ENCODE measurements around the gene ZSCAN1. TPM values are rescaled to one million over a fixed set of nuclear protein-coding genes. Genes with fewer than 3 reads are reported as not detected.

The ZSCAN1 gene
- total RNA-seq, 1 donor from 2014 or later, result 0.67 TPM

DNA sequence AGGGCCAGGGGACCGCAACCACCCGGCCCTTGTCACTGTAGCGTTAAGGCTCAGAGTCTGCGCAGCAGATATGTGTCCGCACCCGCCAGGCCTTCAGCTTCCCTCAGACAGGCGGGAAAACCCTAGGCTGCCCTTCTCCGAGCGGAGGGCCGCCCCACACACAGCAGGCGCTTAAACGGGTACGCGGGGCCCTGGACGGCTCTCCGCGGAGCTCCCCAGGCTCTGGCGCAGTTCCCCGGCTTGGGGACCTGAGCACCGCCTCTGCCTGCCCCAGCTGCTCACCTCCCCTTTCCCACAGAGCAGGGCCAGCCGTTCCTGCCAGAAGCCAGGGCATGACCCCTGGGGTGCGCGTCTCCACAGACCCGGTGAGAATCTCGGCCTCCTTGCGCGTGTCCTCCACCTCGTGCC is 25.9 kb downstream of the ZSCAN1 start:
- Histone ChIP-seq H3K4me3 (peak overlapping the region; percentile 62), H2AFZ (replicated peaks) (peak overlapping the region; percentile 27), H3K27me3 (no peaks in the 10 kb centered on the region), H3K27ac (no peak overlapping the region), H3K36me3 (peaks cover 3% of the 10 kb centered on the region), H3K79me2 (ENCODE audit: low read depth) (no peaks in the 10 kb centered on the region), H3K4me1 (peaks cover 8% of the 10 kb centered on the region), H3K9me3 (ENCODE audit: low read depth) (peaks cover 3% of the 10 kb centered on the region), H3K9ac (no peak overlapping the region), H3F3A (ENCODE audit: low read depth) (peaks cover 6% of the 10 kb centered on the region), H4K20me1 (ENCODE audit: low read depth) (no peaks in the 10 kb centered on the region), H3K4me2 (peak overlapping the region; percentile 71)
- Mint-ChIP-seq H3K4me1 (peaks cover 3% of the 10 kb centered on the region), H3K9me3 (peaks cover 67% of the 10 kb centered on the region), H3K27ac (no peak overlapping the region), H3K4me3 (no peak overlapping the region), H3K36me3 (peaks cover 13% of the 10 kb centered on the region), H3K27me3 (ENCODE audit: insufficient read depth, low read depth) (peaks cover 13% of the 10 kb centered on the region)
- TF ChIP-seq, protein P1, sequence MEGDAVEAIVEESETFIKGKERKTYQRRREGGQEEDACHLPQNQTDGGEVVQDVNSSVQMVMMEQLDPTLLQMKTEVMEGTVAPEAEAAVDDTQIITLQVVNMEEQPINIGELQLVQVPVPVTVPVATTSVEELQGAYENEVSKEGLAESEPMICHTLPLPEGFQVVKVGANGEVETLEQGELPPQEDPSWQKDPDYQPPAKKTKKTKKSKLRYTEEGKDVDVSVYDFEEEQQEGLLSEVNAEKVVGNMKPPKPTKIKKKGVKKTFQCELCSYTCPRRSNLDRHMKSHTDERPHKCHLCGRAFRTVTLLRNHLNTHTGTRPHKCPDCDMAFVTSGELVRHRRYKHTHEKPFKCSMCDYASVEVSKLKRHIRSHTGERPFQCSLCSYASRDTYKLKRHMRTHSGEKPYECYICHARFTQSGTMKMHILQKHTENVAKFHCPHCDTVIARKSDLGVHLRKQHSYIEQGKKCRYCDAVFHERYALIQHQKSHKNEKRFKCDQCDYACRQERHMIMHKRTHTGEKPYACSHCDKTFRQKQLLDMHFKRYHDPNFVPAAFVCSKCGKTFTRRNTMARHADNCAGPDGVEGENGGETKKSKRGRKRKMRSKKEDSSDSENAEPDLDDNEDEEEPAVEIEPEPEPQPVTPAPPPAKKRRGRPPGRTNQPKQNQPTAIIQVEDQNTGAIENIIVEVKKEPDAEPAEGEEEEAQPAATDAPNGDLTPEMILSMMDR (IDR thresholded peaks at IDR 0.05), result no peak
- TF ChIP-seq EZH2 (IDR thresholded peaks at IDR 0.05) (no peak), EZH2phosphoT487 (IDR thresholded peaks at IDR 0.05) (no peak)
- DNase-seq (ENCODE audit: low spot score), result no peak

GRCh38 chr19:58060231-58060630 is 26.4 kb downstream of the ZSCAN1 start:
- Histone ChIP-seq H3K9me3 (ENCODE audit: low read depth) (peaks cover 3% of the 10 kb centered on the region), H3K4me1 (peaks cover 8% of the 10 kb centered on the region), H3K4me2 (no peak overlapping the region), H3K79me2 (ENCODE audit: low read depth) (no peaks in the 10 kb centered on the region), H3F3A (ENCODE audit: low read depth) (peaks cover 6% of the 10 kb centered on the region), H3K27me3 (no peaks in the 10 kb centered on the region), H3K36me3 (peaks cover 3% of the 10 kb centered on the region), H3K27ac (no peak overlapping the region), H3K9ac (no peak overlapping the region), H2AFZ (replicated peaks) (no peak overlapping the region), H4K20me1 (ENCODE audit: low read depth) (no peaks in the 10 kb centered on the region), H3K4me3 (no peak overlapping the region)
- peak overlapping the region; percentile 46 for H3K4me3 Mint-ChIP-seq
- H3K27ac Mint-ChIP-seq, result no peak overlapping the region
- no peak for TF ChIP-seq EZH2 (IDR thresholded peaks at IDR 0.05)
- no peak for DNase-seq (ENCODE audit: low spot score)
- peaks cover 10% of the 10 kb centered on the region for H3K27me3 Mint-ChIP-seq (ENCODE audit: insufficient read depth, low read depth)
- H3K4me1 Mint-ChIP-seq, result peaks cover 3% of the 10 kb centered on the region
- peaks cover 14% of the 10 kb centered on the region for H3K36me3 Mint-ChIP-seq
- peaks cover 62% of the 10 kb centered on the region for H3K9me3 Mint-ChIP-seq

- H3K4me3 ChIP-seq, result no peak overlapping the region
- Mint-ChIP-seq H3K36me3 (peaks cover 24% of the 10 kb centered on the region), H3K27me3 (ENCODE audit: insufficient read depth, low read depth) (peaks cover 9% of the 10 kb centered on the region), H3K4me3 (no peak overlapping the region), H3K9me3 (peaks cover 70% of the 10 kb centered on the region), H3K4me1 (peaks cover 2% of the 10 kb centered on the region), H3K27ac (no peak overlapping the region)
- H3K79me2 ChIP-seq (ENCODE audit: low read depth), result no peaks in the 10 kb centered on the region
- peaks cover 6% of the 10 kb centered on the region for H3K36me3 ChIP-seq
- H3F3A ChIP-seq (ENCODE audit: low read depth), result peaks cover 3% of the 10 kb centered on the region
- H4K20me1 ChIP-seq (ENCODE audit: low read depth), result no peaks in the 10 kb centered on the region
- H3K27ac ChIP-seq, result no peak overlapping the region
- H3K9ac ChIP-seq, result no peak overlapping the region
- H3K4me1 ChIP-seq, result peaks cover 5% of the 10 kb centered on the region
- H2AFZ ChIP-seq (replicated peaks), result no peak overlapping the region
- TF ChIP-seq EZH2 (IDR thresholded peaks at IDR 0.05) (no peak), EZH2phosphoT487 (IDR thresholded peaks at IDR 0.05) (no peak)
- TF ChIP-seq, protein P1 (IDR thresholded peaks at IDR 0.05), result no peak
- H3K27me3 ChIP-seq, result no peaks in the 10 kb centered on the region
- no peak for DNase-seq (ENCODE audit: low spot score)
- no peak overlapping the region for H3K4me2 ChIP-seq
- peaks cover 23% of the 10 kb centered on the region for H3K9me3 ChIP-seq (ENCODE audit: low read depth)
Observed at GRCh38 chr19:58063712-58064111, 29.9 kb downstream of the ZSCAN1 start.

DNA sequence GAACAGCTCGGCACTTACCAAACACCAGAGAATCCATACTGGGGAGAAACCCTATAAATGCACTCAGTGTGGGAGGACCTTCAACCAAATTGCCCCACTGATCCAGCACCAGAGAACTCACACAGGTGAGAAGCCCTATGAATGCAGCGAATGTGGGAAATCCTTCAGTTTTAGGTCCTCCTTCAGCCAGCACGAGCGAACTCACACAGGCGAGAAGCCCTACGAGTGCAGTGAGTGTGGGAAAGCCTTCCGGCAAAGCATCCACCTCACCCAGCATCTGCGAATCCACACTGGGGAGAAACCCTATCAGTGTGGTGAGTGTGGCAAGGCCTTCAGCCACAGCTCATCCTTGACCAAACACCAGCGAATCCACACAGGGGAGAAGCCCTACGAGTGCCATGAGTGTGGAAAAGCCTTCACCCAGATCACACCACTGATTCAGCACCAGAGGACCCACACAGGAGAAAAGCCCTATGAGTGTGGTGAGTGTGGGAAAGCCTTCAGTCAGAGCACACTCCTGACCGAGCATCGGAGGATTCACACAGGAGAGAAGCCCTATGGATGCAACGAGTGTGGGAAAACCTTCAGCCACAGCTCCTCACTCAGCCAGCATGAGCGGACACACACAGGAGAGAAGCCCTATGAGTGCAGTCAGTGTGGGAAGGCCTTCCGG is 33.6 kb downstream of the ZSCAN1 start:
- DNase-seq (ENCODE audit: low spot score), result no peak
- H3K4me2 ChIP-seq, result no peak overlapping the region
- H3K9me3 Mint-ChIP-seq, result peaks cover 75% of the 10 kb centered on the region
- H3K27me3 Mint-ChIP-seq (ENCODE audit: insufficient read depth, low read depth), result peaks cover 5% of the 10 kb centered on the region
- H3K36me3 Mint-ChIP-seq, result peaks cover 18% of the 10 kb centered on the region
- no peaks in the 10 kb centered on the region for H3K4me1 ChIP-seq
- no peak overlapping the region for H3K4me3 Mint-ChIP-seq
- H3K9ac ChIP-seq, result no peak overlapping the region
- peaks cover 23% of the 10 kb centered on the region for H3K9me3 ChIP-seq (ENCODE audit: low read depth)
- no peaks in the 10 kb centered on the region for H3K79me2 ChIP-seq (ENCODE audit: low read depth)
- no peak overlapping the region for H3K4me3 ChIP-seq
- no peaks in the 10 kb centered on the region for H3K4me1 Mint-ChIP-seq
- H3K27ac Mint-ChIP-seq, result no peak overlapping the region
- H3K27ac ChIP-seq, result no peak overlapping the region
- H3K36me3 ChIP-seq, result peaks cover 6% of the 10 kb centered on the region
- H3F3A ChIP-seq (ENCODE audit: low read depth), result peaks cover 3% of the 10 kb centered on the region
- no peaks in the 10 kb centered on the region for H4K20me1 ChIP-seq (ENCODE audit: low read depth)
- no peak overlapping the region for H2AFZ ChIP-seq (replicated peaks)
- no peaks in the 10 kb centered on the region for H3K27me3 ChIP-seq
- TF ChIP-seq EZH2 (IDR thresholded peaks at IDR 0.05) (no peak), EZH2phosphoT487 (IDR thresholded peaks at IDR 0.05) (no peak)

All from neural progenitor cell (in vitro differentiated cells).